ENCODE measurements around the gene MMP1. TPM values are rescaled to one million over a fixed set of nuclear protein-coding genes. Genes with fewer than 3 reads are reported as not detected.

MMP1 gene
- total RNA-seq, 1 experiment from 2014 or later, result 0.35 TPM

DNA sequence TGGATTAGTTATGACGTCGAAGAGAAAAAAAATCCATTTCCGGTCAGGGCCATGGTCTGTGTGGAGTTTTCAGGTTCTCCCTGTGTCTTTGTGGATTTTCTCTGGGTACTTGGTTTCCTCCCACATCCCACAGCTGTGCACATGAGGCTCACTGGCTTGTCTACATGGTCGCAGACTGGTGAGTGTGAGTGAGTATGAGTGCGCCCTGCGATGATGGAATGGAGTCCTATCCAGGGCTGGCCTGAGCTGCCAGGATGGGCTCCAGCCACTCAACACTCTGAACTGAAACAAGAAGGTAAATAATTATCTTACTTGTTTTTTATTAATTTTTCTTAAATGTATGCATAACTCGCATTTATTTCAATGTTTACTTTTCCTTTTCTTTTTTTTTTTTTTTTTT, 34.7 kb upstream of the MMP1 start:
- no peaks in the 10 kb centered on the region for H4K20me1 ChIP-seq (ENCODE audit: insufficient read depth)
- no peaks in the 10 kb centered on the region for H3K36me3 ChIP-seq (ENCODE audit: low read depth)
- TF ChIP-seq, protein P1, sequence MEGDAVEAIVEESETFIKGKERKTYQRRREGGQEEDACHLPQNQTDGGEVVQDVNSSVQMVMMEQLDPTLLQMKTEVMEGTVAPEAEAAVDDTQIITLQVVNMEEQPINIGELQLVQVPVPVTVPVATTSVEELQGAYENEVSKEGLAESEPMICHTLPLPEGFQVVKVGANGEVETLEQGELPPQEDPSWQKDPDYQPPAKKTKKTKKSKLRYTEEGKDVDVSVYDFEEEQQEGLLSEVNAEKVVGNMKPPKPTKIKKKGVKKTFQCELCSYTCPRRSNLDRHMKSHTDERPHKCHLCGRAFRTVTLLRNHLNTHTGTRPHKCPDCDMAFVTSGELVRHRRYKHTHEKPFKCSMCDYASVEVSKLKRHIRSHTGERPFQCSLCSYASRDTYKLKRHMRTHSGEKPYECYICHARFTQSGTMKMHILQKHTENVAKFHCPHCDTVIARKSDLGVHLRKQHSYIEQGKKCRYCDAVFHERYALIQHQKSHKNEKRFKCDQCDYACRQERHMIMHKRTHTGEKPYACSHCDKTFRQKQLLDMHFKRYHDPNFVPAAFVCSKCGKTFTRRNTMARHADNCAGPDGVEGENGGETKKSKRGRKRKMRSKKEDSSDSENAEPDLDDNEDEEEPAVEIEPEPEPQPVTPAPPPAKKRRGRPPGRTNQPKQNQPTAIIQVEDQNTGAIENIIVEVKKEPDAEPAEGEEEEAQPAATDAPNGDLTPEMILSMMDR (conservative IDR thresholded peaks at IDR 0.05), result no peak
- H3K9me3 ChIP-seq (ENCODE audit: insufficient read depth, low read depth), result no peaks in the 10 kb centered on the region; the same call in 1 of the 2 replicates
- no peak overlapping the region for H3K4me2 ChIP-seq
- no peak overlapping the region for H3K4me3 ChIP-seq
- no peaks in the 10 kb centered on the region for H3K79me2 ChIP-seq (ENCODE audit: low read depth)
- peaks cover 13% of the 10 kb centered on the region for H3F3A ChIP-seq (ENCODE audit: insufficient read depth, low read depth)
- H3K9me2 ChIP-seq (ENCODE audit: insufficient read depth), result no peaks in the 10 kb centered on the region
- ChIA-PET POLR2A (ENCODE audit: unreplicated experiment) (no interaction called here), CTCF (no interaction called here)
- H3K27ac ChIP-seq, result no peak overlapping the region
- DNase-seq, result peak in 1 of 2 experiments; percentile 12
- no peak overlapping the region for H2AFZ ChIP-seq
- BruUV-seq (replicated peaks), result no TSS peak
- intact Hi-C loops (cut with micrococcal nuclease; ENCODE audit: unreplicated experiment), result no loop called here
- no peaks in the 10 kb centered on the region for H3K27me3 ChIP-seq (ENCODE audit: insufficient read depth, low read depth)
- H3K4me1 ChIP-seq (replicated peaks; ENCODE audit: insufficient read depth), result peaks cover 26% of the 10 kb centered on the region

DNA sequence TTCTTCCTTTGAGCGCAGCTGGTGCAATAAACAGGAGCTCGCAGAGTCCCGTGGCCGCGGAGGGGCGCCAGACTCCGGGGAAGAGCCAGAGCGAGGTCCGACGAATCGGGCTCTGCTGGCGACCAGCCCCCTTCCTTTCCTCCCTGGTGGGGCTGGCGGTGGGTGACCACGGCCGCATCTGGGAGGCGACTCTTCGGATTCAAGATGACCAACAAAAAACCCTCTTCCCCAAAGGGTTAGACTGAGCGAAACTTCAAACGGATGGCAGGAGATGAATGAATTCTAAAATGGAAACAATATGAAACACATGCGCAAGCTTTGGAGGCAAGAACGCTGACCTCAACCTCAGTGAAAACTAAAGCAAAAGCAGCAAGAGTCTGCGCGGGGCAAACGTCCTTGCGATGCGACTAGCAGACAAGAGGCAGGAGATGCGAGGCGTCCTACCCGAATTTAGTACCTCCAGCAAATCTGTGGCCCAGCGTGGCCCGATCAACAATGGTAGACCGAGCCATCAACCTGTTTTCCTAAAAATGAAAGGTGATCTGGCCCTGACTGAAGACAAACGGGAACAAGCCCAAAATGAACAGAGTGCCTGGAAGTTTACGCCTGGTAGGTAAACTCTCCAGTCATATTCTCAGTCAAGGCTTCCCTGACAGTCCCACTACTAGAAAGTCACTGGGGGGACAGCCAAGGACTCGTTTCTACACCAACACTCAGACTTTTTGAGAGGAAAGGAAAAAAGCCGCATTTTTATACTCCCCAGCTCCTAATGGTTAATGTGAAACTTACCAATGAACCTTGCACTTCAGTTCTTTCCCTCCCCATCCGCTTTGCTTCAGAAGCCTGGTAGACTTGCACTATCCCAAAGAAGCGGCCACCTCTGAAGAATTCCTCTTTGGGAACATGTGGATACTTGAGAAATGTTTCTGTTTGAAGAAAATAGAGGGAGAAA, 33.8 kb upstream of the MMP1 start:
- POLR2A ChIA-PET (ENCODE audit: unreplicated experiment), result no interaction called here
- H3K4me2 ChIP-seq, result no peak overlapping the region
- H3K4me1 ChIP-seq (replicated peaks; ENCODE audit: insufficient read depth), result peaks cover 23% of the 10 kb centered on the region
- CTCF ChIA-PET, result no interaction called here
- intact Hi-C loops (cut with micrococcal nuclease; ENCODE audit: unreplicated experiment), result no loop called here
- no TSS peak for BruUV-seq (replicated peaks)
- H4K20me1 ChIP-seq (ENCODE audit: insufficient read depth), result no peaks in the 10 kb centered on the region
- no peak overlapping the region for H3K4me3 ChIP-seq
- DNase-seq, result no peak
- no peak overlapping the region for H3K27ac ChIP-seq
- no peak overlapping the region for H2AFZ ChIP-seq
- H3K36me3 ChIP-seq (ENCODE audit: low read depth), result no peaks in the 10 kb centered on the region
- H3K79me2 ChIP-seq (ENCODE audit: low read depth), result no peaks in the 10 kb centered on the region
- no peaks in the 10 kb centered on the region for H3K27me3 ChIP-seq (ENCODE audit: insufficient read depth, low read depth)
- no peaks in the 10 kb centered on the region; the same call in 1 of the 2 replicates for H3K9me3 ChIP-seq (ENCODE audit: insufficient read depth, low read depth)
- TF ChIP-seq EZH2 (IDR thresholded peaks at IDR 0.05; ENCODE audit: low read depth), result no peak
- TF ChIP-seq, protein P1 (conservative IDR thresholded peaks at IDR 0.05), result no peak
- H3K9me2 ChIP-seq (ENCODE audit: insufficient read depth), result no peaks in the 10 kb centered on the region
- peaks cover 13% of the 10 kb centered on the region for H3F3A ChIP-seq (ENCODE audit: insufficient read depth, low read depth)

DNA sequence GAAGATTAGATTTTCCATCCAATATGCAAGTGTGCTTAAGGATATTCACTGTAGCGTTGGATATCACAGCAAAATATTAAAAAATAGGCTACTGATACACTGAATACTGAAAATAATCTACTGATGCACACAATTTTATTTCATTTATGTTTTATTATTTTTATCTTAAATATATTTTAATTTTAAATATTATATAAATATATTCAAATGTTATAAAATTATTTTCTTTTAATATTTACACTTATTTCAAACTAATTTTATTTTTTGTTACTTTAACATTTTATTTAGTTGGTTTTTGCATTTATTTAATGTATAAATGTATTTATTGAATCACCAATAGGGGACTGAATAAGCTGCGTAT, 33.1 kb upstream of the MMP1 start:
- intact Hi-C loops (cut with micrococcal nuclease; ENCODE audit: unreplicated experiment), result no loop called here

More for the DNA sequence above, 33.1 kb upstream of the MMP1 start:
- H3K4me2 ChIP-seq, result no peak overlapping the region
- TF ChIP-seq, protein P1 (conservative IDR thresholded peaks at IDR 0.05), result no peak
- no peak for TF ChIP-seq EZH2 (IDR thresholded peaks at IDR 0.05; ENCODE audit: low read depth)
- H3K79me2 ChIP-seq (ENCODE audit: low read depth), result no peaks in the 10 kb centered on the region
- H3K4me1 ChIP-seq (replicated peaks; ENCODE audit: insufficient read depth), result peaks cover 17% of the 10 kb centered on the region
- no peak for DNase-seq
- CTCF ChIA-PET, result no interaction called here
- H3K4me3 ChIP-seq, result no peak overlapping the region
- BruUV-seq (replicated peaks), result no TSS peak
- no peaks in the 10 kb centered on the region; the same call in 1 of the 2 replicates for H3K9me3 ChIP-seq (ENCODE audit: insufficient read depth, low read depth)
- H3K27me3 ChIP-seq (ENCODE audit: insufficient read depth, low read depth), result no peaks in the 10 kb centered on the region
- no peaks in the 10 kb centered on the region for H4K20me1 ChIP-seq (ENCODE audit: insufficient read depth)
- no peaks in the 10 kb centered on the region for H3K9me2 ChIP-seq (ENCODE audit: insufficient read depth)
- H3K27ac ChIP-seq, result no peak overlapping the region
- POLR2A ChIA-PET (ENCODE audit: unreplicated experiment), result no interaction called here
- peaks cover 13% of the 10 kb centered on the region for H3F3A ChIP-seq (ENCODE audit: insufficient read depth, low read depth)
- H3K36me3 ChIP-seq (ENCODE audit: low read depth), result no peaks in the 10 kb centered on the region
- H2AFZ ChIP-seq, result no peak overlapping the region
